Endothelial cell of umbilical vein (primary cell): Measurements from ENCODE around the gene NUAK1.

Experiments used
- EZH2 ChIP-seq: IDR thresholded peaks from 2 replicates; pipeline ENCODE4 v1.6.1; 2012; ENCODE audit warnings: borderline replicate concordance, low read depth, mild to moderate bottlenecking, moderate library complexity, low read length, inconsistent platforms; ENCODE audit not compliant: severe bottlenecking
- JUN ChIP-seq: IDR thresholded peaks from 2 replicates; pipeline ENCODE4 v1.6.1; 2011; ENCODE audit warnings: borderline replicate concordance, low read depth; ENCODE audit not compliant: insufficient read length, insufficient read depth
- MYC ChIP-seq: IDR thresholded peaks from one replicate; pipeline ENCODE4 v1.6.1; 2011; ENCODE audit warnings: mild to moderate bottlenecking, low read depth, low read length
- POLR2A ChIP-seq: IDR thresholded peaks from 2 replicates; pipeline ENCODE4 v1.6.1; 2012; ENCODE audit warnings: low read depth, mild to moderate bottlenecking, control low read depth, low read length
- POLR2AphosphoS5 ChIP-seq: IDR thresholded peaks from 2 replicates; pipeline ENCODE4 v1.6.1; 2012; ENCODE audit warnings: low read depth, mild to moderate bottlenecking, control low read depth, low read length, moderate library complexity; ENCODE audit not compliant: insufficient read depth
- TF ChIP-seq, protein P1 (sequence below), 2 donors: IDR thresholded peaks; 1 replicate in 1 of 2; 2 replicates in 1 of 2; pipeline ENCODE4 v1.5.1; 2011; ENCODE audit warnings: low read length in 2 of 2, mild to moderate bottlenecking in 2 of 2, moderate library complexity in 2 of 2, control low read depth in 1 of 2, inconsistent platforms in 1 of 2, low read depth in 1 of 2; ENCODE audit not compliant: insufficient read depth in 1 of 2; ENCODE audit errors: extremely low read depth in 1 of 2
- TF ChIP-seq, protein P2 (sequence below): IDR thresholded peaks from 2 replicates; pipeline ENCODE4 v1.6.1; 2011; ENCODE audit not compliant: insufficient read depth, insufficient read length

DNA sequence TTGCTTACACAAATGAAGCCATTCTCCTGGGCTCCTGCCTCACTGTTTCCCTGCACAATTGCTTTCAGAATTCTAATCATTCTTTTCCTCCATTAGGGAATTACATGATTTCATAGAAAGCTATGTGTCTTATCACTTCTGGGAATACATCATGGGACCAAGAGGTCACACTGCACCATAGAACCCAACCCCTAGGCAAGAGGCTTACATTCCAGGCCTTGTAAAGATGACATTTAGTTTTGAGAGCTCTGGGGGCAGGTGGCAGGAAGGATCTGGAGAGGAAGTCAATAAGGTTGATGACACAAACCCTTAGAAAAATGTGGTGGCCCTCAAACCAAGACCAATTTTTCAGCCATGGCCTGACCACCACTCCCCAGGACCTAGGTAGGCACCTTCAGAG lies 57.1 kb downstream of the NUAK1 start:
- TF ChIP-seq, protein P1, sequence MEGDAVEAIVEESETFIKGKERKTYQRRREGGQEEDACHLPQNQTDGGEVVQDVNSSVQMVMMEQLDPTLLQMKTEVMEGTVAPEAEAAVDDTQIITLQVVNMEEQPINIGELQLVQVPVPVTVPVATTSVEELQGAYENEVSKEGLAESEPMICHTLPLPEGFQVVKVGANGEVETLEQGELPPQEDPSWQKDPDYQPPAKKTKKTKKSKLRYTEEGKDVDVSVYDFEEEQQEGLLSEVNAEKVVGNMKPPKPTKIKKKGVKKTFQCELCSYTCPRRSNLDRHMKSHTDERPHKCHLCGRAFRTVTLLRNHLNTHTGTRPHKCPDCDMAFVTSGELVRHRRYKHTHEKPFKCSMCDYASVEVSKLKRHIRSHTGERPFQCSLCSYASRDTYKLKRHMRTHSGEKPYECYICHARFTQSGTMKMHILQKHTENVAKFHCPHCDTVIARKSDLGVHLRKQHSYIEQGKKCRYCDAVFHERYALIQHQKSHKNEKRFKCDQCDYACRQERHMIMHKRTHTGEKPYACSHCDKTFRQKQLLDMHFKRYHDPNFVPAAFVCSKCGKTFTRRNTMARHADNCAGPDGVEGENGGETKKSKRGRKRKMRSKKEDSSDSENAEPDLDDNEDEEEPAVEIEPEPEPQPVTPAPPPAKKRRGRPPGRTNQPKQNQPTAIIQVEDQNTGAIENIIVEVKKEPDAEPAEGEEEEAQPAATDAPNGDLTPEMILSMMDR (IDR thresholded peaks at IDR 0.05; ENCODE audit: extremely low read depth in 1 of 2, insufficient read depth in 1 of 2, low read depth in 1 of 2, low read length in 2 of 2) = no peak
- TF ChIP-seq POLR2A = no peak
- no peak for TF ChIP-seq MYC
- TF ChIP-seq EZH2 = no peak
- no peak for TF ChIP-seq JUN
- TF ChIP-seq POLR2AphosphoS5 = no peak
- TF ChIP-seq, protein P2, sequence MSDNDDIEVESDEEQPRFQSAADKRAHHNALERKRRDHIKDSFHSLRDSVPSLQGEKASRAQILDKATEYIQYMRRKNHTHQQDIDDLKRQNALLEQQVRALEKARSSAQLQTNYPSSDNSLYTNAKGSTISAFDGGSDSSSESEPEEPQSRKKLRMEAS = no peak
